Esophagus squamous epithelium (tissue), 4 donors: ENCODE results near the gene RNF38.
"Not testable (repeated sequence)": the region's sequence is repeated elsewhere in the genome, so short reads cannot be mapped to it uniquely, and the experiment has no call there.

Source experiments
- POLR2A ChIP-seq, 4 donors: fragments of 450-650 bp; IDR thresholded peaks; one replicate each; pipeline ENCODE4 v1.6.1; 2017; ENCODE audit warnings: antibody characterized with exemption in 4 of 4, mild to moderate bottlenecking in 4 of 4, moderate library complexity in 3 of 4
- TF ChIP-seq, protein P1 (sequence below), 6 experiments: fragments of 450-650 bp in 4 of 6; fragments of 200-600 bp in 2 of 6; sonication (generic) in 2 of 6; IDR thresholded peaks; one replicate each; pipeline ENCODE4 v1.5.1; 2016 to 2019; ENCODE audit warnings: antibody characterized with exemption in 6 of 6, mild to moderate bottlenecking in 4 of 6, moderate library complexity in 4 of 6

DNA sequence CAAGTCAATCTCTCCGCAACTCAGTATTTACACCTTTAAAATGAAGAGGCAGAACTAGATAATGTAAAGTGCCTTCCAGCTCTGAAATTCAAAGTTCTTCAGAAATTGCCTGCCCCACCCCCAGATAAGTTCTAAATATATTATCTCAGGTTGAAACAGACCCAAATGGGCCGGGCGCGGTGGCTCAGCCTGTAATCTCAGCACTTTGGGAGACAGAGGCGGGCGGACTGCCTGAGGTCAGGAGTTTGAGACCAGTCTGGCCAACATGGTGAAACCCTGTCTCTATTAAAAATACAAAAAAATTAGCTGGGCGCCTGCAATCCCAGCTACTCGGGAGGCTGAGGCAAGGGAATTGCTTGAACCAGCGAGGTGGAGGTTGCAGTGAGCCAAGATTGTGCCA, 48.5 kb upstream of the RNF38 start:
- TF ChIP-seq, protein P1, sequence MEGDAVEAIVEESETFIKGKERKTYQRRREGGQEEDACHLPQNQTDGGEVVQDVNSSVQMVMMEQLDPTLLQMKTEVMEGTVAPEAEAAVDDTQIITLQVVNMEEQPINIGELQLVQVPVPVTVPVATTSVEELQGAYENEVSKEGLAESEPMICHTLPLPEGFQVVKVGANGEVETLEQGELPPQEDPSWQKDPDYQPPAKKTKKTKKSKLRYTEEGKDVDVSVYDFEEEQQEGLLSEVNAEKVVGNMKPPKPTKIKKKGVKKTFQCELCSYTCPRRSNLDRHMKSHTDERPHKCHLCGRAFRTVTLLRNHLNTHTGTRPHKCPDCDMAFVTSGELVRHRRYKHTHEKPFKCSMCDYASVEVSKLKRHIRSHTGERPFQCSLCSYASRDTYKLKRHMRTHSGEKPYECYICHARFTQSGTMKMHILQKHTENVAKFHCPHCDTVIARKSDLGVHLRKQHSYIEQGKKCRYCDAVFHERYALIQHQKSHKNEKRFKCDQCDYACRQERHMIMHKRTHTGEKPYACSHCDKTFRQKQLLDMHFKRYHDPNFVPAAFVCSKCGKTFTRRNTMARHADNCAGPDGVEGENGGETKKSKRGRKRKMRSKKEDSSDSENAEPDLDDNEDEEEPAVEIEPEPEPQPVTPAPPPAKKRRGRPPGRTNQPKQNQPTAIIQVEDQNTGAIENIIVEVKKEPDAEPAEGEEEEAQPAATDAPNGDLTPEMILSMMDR (IDR thresholded peaks at IDR 0.05): not testable (repeated sequence)
- TF ChIP-seq POLR2A (IDR thresholded peaks at IDR 0.05): not testable (repeated sequence)
